Sigmoid colon (tissue), 7 donors: ENCODE measurements around the gene TAMALIN. TPM values are rescaled to one million over a fixed set of nuclear protein-coding genes. Genes with fewer than 3 reads are reported as not detected.

Experiments
- DNase-seq: peaks from one replicate; pipeline ENCODE4 v3.0.0-alpha.2; 2019
- H3K27ac ChIP-seq, 4 donors: fragments of 200-600 bp; sonication (generic); one replicate each; pipeline ENCODE4 v1.5.1; 2016 to 2019; ENCODE audit warnings: mild to moderate bottlenecking in 1 of 4
- H3K27me3 ChIP-seq, 3 donors: fragments of 200-600 bp; sonication (generic); one replicate each; pipeline ENCODE4 v1.5.1; 2019; ENCODE audit warnings: mild to moderate bottlenecking in 1 of 3
- H3K36me3 ChIP-seq, 4 donors: fragments of 200-600 bp; sonication (generic); one replicate each; pipeline ENCODE4 v1.5.1; 2016 to 2019
- H3K4me1 ChIP-seq, 4 donors: fragments of 200-600 bp; sonication (generic); one replicate each; pipeline ENCODE4 v1.5.1; 2017 to 2019
- H3K4me3 ChIP-seq, 4 donors: fragments of 200-600 bp; sonication (generic); one replicate each; pipeline ENCODE4 v1.5.1; 2017 to 2019; ENCODE audit warnings: mild to moderate bottlenecking in 2 of 4, moderate library complexity in 1 of 4
- H3K9me3 ChIP-seq, 4 donors: fragments of 200-600 bp in 3 of 4; sonication (generic) in 3 of 4; one replicate each; pipeline versions ENCODE4 v1.5.1 to v1.6.1; 2013 to 2019
- EP300 ChIP-seq, 4 donors: sonication (generic); formaldehyde crosslinking; IDR thresholded peaks; one replicate each; pipeline ENCODE4 v1.6.1; 2017; ENCODE audit warnings: antibody characterized with exemption in 4 of 4
- POLR2A ChIP-seq, 2 donors: fragments of 450-650 bp; IDR thresholded peaks; one replicate each; pipeline ENCODE4 v1.6.1; 2016; ENCODE audit warnings: antibody characterized with exemption in 2 of 2, mild to moderate bottlenecking in 2 of 2, moderate library complexity in 2 of 2
- POLR2AphosphoS5 ChIP-seq, 4 donors: sonication (generic); formaldehyde crosslinking; IDR thresholded peaks; one replicate each; pipeline ENCODE4 v1.6.1; 2017; ENCODE audit warnings: antibody characterized with exemption in 4 of 4
- WGBS, 2 donors: extraction: QIAGEN DNeasy Blood & Tissue Kit; methylation state at CpG; one replicate each; pipeline ENCODE4 v1.1.7; 2013; 5-methylcytosine and 5-hydroxymethylcytosine counted together
- intact Hi-C: fragments of 100-400 bp; cut with DNase I; formaldehyde crosslinking; loops from one replicate; pipeline ENCODE4 v1.15.1; 2023
- polyA plus RNA-seq, 3 donors: library from polyadenylated mRNA; stranded (reverse); fragments of 200-250 nt; gene quantifications; one replicate each; pipeline ENCODE4 v1.2.3, GENCODE V29; 2013
- total RNA-seq, 4 donors: library from RNA; depleted of rRNA; stranded (reverse); fragments of >200 nt; gene quantifications; one replicate each; pipeline ENCODE4 v1.1.0, GENCODE V29; 2016
- TF ChIP-seq, protein P1 (sequence below), 4 experiments: fragments of 450-650 bp in 3 of 4; fragments of 200-600 bp in 1 of 4; IDR thresholded peaks; one replicate each; pipeline ENCODE4 v1.5.1; 2016 to 2019; ENCODE audit warnings: antibody characterized with exemption in 4 of 4, mild to moderate bottlenecking in 3 of 4, moderate library complexity in 2 of 4
- donor health status: healthy with polysubstance abuse.
- donor health status: Bipolar disorder and iron deficiency.
- donor health status: healthy.

TAMALIN gene
- total and polyA plus RNA-seq, 7 donors, result 4.2 to 17.0 (median 9.4) TPM

- peaks cover 5 to 13% (median 12%) of the 10 kb centered on the region in 3 donors for H3K27me3 ChIP-seq
- intact Hi-C loops, result no loop called here
- H3K4me3 ChIP-seq, result no peak overlapping the region
- WGBS, 2 donors, result 94% methylated on average over 8 of the region's 8 CpGs
- TF ChIP-seq POLR2A (IDR thresholded peaks at IDR 0.05) (no peak), POLR2AphosphoS5 (IDR thresholded peaks at IDR 0.05) (no peak), EP300 (IDR thresholded peaks at IDR 0.05) (no peak)
- TF ChIP-seq, protein P1, sequence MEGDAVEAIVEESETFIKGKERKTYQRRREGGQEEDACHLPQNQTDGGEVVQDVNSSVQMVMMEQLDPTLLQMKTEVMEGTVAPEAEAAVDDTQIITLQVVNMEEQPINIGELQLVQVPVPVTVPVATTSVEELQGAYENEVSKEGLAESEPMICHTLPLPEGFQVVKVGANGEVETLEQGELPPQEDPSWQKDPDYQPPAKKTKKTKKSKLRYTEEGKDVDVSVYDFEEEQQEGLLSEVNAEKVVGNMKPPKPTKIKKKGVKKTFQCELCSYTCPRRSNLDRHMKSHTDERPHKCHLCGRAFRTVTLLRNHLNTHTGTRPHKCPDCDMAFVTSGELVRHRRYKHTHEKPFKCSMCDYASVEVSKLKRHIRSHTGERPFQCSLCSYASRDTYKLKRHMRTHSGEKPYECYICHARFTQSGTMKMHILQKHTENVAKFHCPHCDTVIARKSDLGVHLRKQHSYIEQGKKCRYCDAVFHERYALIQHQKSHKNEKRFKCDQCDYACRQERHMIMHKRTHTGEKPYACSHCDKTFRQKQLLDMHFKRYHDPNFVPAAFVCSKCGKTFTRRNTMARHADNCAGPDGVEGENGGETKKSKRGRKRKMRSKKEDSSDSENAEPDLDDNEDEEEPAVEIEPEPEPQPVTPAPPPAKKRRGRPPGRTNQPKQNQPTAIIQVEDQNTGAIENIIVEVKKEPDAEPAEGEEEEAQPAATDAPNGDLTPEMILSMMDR (IDR thresholded peaks at IDR 0.05), result no peak
- peaks cover 0 to 34% (median 28%) of the 10 kb centered on the region in 4 donors for H3K4me1 ChIP-seq
- no peak for DNase-seq
- H3K9me3 ChIP-seq, result no peaks in the 10 kb centered on the region
- H3K27ac ChIP-seq, result peak overlapping the region in 3 of 4 donors; percentile 74 to 85 (median 82)
- peaks cover 0 to 12% (median 2%) of the 10 kb centered on the region in 4 donors for H3K36me3 ChIP-seq
Measured at GRCh38 chr12:52011602-52012214, 5.0 kb downstream of the TAMALIN start.

GRCh38 chr12:52013626-52014310, 7.0 kb downstream of the TAMALIN start:
- Histone ChIP-seq H3K36me3 (peaks cover 0 to 12% (median 2%) of the 10 kb centered on the region in 4 donors), H3K4me3 (no peak overlapping the region), H3K27me3 (no peaks in the 10 kb centered on the region), H3K4me1 (peaks cover 0 to 24% (median 15%) of the 10 kb centered on the region in 4 donors), H3K27ac (no peak overlapping the region), H3K9me3 (no peaks in the 10 kb centered on the region)
- no peak for DNase-seq
- 82 to 89% methylated on average over 16 of the region's 16 CpGs for WGBS, 2 donors
- TF ChIP-seq POLR2A (IDR thresholded peaks at IDR 0.05), result no peak
- no peak for TF ChIP-seq POLR2AphosphoS5 (IDR thresholded peaks at IDR 0.05)
- no peak for TF ChIP-seq EP300 (IDR thresholded peaks at IDR 0.05)
- TF ChIP-seq, protein P1 (IDR thresholded peaks at IDR 0.05), result no peak
- intact Hi-C loops, result no loop called here

DNA sequence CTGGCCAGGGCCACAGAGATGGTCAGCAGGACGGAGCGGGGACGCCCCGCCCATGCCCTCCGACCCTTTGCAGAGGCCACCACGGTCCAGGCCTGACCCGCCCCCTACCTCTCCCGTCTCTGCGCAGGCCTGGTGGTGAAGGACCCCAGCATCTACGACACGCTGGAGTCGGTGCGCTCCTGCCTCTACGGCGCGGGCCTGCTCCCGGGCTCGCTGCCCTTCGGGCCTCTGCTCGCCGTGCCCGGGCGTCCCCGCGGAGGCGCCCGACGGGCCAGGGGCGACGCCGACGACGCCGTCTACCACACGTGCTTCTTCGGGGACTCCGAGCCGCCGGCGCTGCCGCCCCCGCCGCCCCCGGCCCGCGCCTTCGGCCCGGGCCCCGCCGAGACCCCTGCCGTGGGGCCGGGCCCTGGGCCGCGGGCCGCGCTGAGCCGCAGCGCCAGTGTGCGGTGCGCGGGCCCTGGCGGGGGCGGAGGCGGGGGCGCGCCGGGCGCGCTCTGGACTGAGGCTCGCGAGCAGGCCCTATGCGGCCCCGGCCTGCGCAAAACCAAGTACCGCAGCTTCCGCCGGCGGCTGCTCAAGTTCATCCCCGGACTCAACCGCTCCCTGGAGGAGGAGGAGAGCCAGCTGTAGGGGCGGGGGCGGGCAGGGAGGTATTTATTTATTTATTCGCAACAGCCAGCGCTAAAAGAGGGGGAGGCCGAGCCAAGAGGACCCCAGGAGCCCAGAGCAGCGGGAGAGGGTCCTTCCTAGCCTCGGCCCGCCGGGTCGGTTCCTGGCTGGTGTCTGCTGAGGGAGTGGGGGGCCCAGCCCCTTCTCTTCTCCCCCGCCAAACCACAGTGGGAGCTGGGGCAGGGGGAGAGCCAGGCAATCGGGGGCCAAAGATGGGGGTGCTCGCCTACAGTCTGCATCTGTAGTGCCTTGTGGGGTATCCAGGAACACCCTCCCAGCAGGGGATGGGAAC, 8.1 kb downstream of the TAMALIN start:
- Histone ChIP-seq H3K27ac (no peak overlapping the region), H3K4me1 (peaks cover 0 to 18% (median 9%) of the 10 kb centered on the region in 4 donors), H3K4me3 (no peak overlapping the region), H3K9me3 (no peaks in the 10 kb centered on the region), H3K27me3 (no peaks in the 10 kb centered on the region), H3K36me3 (peaks cover 0 to 12% (median 2%) of the 10 kb centered on the region in 4 donors)
- no peak for DNase-seq
- intact Hi-C loops, result no loop called here
- 28 to 71% methylated on average over 93 of the region's 93 CpGs for WGBS, 2 donors
- TF ChIP-seq POLR2AphosphoS5 (IDR thresholded peaks at IDR 0.05), result no peak
- TF ChIP-seq POLR2A (IDR thresholded peaks at IDR 0.05), result no peak
- TF ChIP-seq, protein P1 (IDR thresholded peaks at IDR 0.05), result no peak
- TF ChIP-seq EP300 (IDR thresholded peaks at IDR 0.05), result no peak

GRCh38 chr12:52015532-52016041, 8.8 kb downstream of the TAMALIN start:
- 71 to 80% methylated on average over 10 of the region's 10 CpGs for WGBS, 2 donors
- Histone ChIP-seq H3K36me3 (peaks cover 0 to 12% (median 2%) of the 10 kb centered on the region in 4 donors), H3K4me1 (peaks cover 0 to 10% (median 3%) of the 10 kb centered on the region in 4 donors), H3K27ac (no peak overlapping the region), H3K4me3 (no peak overlapping the region), H3K27me3 (no peaks in the 10 kb centered on the region), H3K9me3 (no peaks in the 10 kb centered on the region)
- intact Hi-C loops, result no loop called here
- no peak for DNase-seq
- TF ChIP-seq, protein P1 (IDR thresholded peaks at IDR 0.05), result no peak
- no peak for TF ChIP-seq POLR2AphosphoS5 (IDR thresholded peaks at IDR 0.05)
- no peak for TF ChIP-seq EP300 (IDR thresholded peaks at IDR 0.05)
- no peak for TF ChIP-seq POLR2A (IDR thresholded peaks at IDR 0.05)
